Osteocyte (in vitro differentiated cells): ENCODE results near the gene GLIS2. TPM values are rescaled to one million over a fixed set of nuclear protein-coding genes. Genes with fewer than 3 reads are reported as not detected.
"Not testable (repeated sequence)": the region's sequence is repeated elsewhere in the genome, so short reads cannot be mapped to it uniquely, and the experiment has no call there.

Experiments
- DNase-seq: peaks from one replicate; pipeline ENCODE4 v3.0.0; 2021; ENCODE audit warnings: mixed read lengths; ENCODE audit not compliant: unreplicated experiment; ENCODE audit errors: extremely low spot score
- H3K27ac Mint-ChIP-seq: one replicate; pipeline ENCODE4 v1.8.0; 2021; ENCODE audit warnings: mild to moderate bottlenecking, mixed read lengths; ENCODE audit not compliant: unreplicated experiment
- H3K27me3 Mint-ChIP-seq: one replicate; pipeline ENCODE4 v1.8.0; 2021; ENCODE audit warnings: mixed read lengths; ENCODE audit not compliant: unreplicated experiment
- H3K36me3 Mint-ChIP-seq: one replicate; pipeline ENCODE4 v1.8.0; 2021; ENCODE audit warnings: mixed read lengths; ENCODE audit not compliant: unreplicated experiment
- H3K4me1 Mint-ChIP-seq: one replicate; pipeline ENCODE4 v1.8.0; 2021; ENCODE audit warnings: mixed read lengths; ENCODE audit not compliant: unreplicated experiment
- H3K4me3 Mint-ChIP-seq: one replicate; pipeline ENCODE4 v1.8.0; 2021; ENCODE audit warnings: mild to moderate bottlenecking, moderate library complexity, mixed read lengths; ENCODE audit not compliant: unreplicated experiment
- H3K9me3 Mint-ChIP-seq: one replicate; pipeline ENCODE4 v1.8.0; 2021; ENCODE audit warnings: mixed read lengths; ENCODE audit not compliant: unreplicated experiment
- CTCF ChIP-seq: fragments of 200-600 bp; sonication (generic); IDR thresholded peaks from 2 replicates; pipeline ENCODE4 v1.5.0; 2021; ENCODE audit warnings: antibody characterized with exemption, mild to moderate bottlenecking, moderate library complexity
- total RNA-seq: library from RNA; stranded (reverse); gene quantifications from 2 replicates; pipeline ENCODE4 v1.2.1, GENCODE V29; 2021

Gene GLIS2
- total RNA-seq, 1 donor from 2014 or later: 59.9 TPM

GRCh38 chr16:4332083-4332482 lies 16.2 kb downstream of the GLIS2 start:
- Mint-ChIP-seq H3K4me1 (peaks cover 19% of the 10 kb centered on the region), H3K27ac (no peak overlapping the region), H3K27me3 (no peaks in the 10 kb centered on the region), H3K4me3 (no peak overlapping the region), H3K9me3 (no peaks in the 10 kb centered on the region), H3K36me3 (peaks cover 4% of the 10 kb centered on the region)
- TF ChIP-seq CTCF: no peak
- DNase-seq: no peak

- no peaks in the 10 kb centered on the region for H3K9me3 Mint-ChIP-seq
- TF ChIP-seq CTCF: no peak
- DNase-seq: no peak
Measured at GRCh38 chr16:4332623-4333307, 16.9 kb downstream of the GLIS2 start.

GRCh38 chr16:4333308-4333638 lies 17.4 kb downstream of the GLIS2 start:
- H3K27ac Mint-ChIP-seq: no peak overlapping the region
- peaks cover 16% of the 10 kb centered on the region for H3K4me1 Mint-ChIP-seq
- no peak for TF ChIP-seq CTCF
- DNase-seq: no peak
- H3K27me3 Mint-ChIP-seq: no peaks in the 10 kb centered on the region
- no peak overlapping the region for H3K4me3 Mint-ChIP-seq
- peaks cover 4% of the 10 kb centered on the region for H3K36me3 Mint-ChIP-seq
- no peaks in the 10 kb centered on the region for H3K9me3 Mint-ChIP-seq

More at GRCh38 chr16:4332623-4333307, 16.9 kb downstream of the GLIS2 start:
- H3K27me3 Mint-ChIP-seq: no peaks in the 10 kb centered on the region
- H3K4me1 Mint-ChIP-seq: peaks cover 19% of the 10 kb centered on the region
- H3K36me3 Mint-ChIP-seq: peaks cover 4% of the 10 kb centered on the region
- no peak overlapping the region for H3K27ac Mint-ChIP-seq
- no peak overlapping the region for H3K4me3 Mint-ChIP-seq

GRCh38 chr16:4333714-4334113 lies 17.8 kb downstream of the GLIS2 start:
- not testable (repeated sequence) for H3K27ac Mint-ChIP-seq, H3K9me3 Mint-ChIP-seq, H3K36me3 Mint-ChIP-seq, H3K4me3 Mint-ChIP-seq, DNase-seq, H3K27me3 Mint-ChIP-seq
- peaks cover 12% of the 10 kb centered on the region for H3K4me1 Mint-ChIP-seq

GRCh38 chr16:4334724-4335495 lies 19.0 kb downstream of the GLIS2 start:
- DNase-seq: no peak
- H3K27ac Mint-ChIP-seq: no peak overlapping the region
- H3K9me3 Mint-ChIP-seq: no peaks in the 10 kb centered on the region
- no peak overlapping the region for H3K4me3 Mint-ChIP-seq
- TF ChIP-seq CTCF: no peak
- H3K4me1 Mint-ChIP-seq: peaks cover 10% of the 10 kb centered on the region
- H3K36me3 Mint-ChIP-seq: peaks cover 4% of the 10 kb centered on the region
- H3K27me3 Mint-ChIP-seq: no peaks in the 10 kb centered on the region
